CD8-positive, alpha-beta memory T cell (primary cell): Measurements from ENCODE around the gene SLC6A19. TPM values are rescaled to one million over a fixed set of nuclear protein-coding genes. Genes with fewer than 3 reads are reported as not detected.
A peak's percentile ranks its signal among the peaks of the same experiment; 100 is the strongest.

ENCODE experiments used
- CTCF ChIA-PET: fragments of 350-600 bp; sonication (Branson Sonifier 250); formaldehyde crosslinking; loops from one replicate; lab custom pipeline; 2021; ENCODE audit warnings: antibody characterized with exemption; lab: Charles Lee
- POLR2A ChIA-PET: fragments of 350-600 bp; sonication (Branson Sonifier 250); formaldehyde crosslinking; loops from one replicate; lab custom pipeline; 2021; ENCODE audit warnings: antibody characterized with exemption; lab: Charles Lee
- DNase-seq, 5 donors: peaks; one replicate each; pipeline versions ENCODE4 v3.0.0 to v3.0.0-alpha.2; 2020 to 2022; ENCODE audit warnings: mixed read lengths in 1 of 5
- H3K27ac ChIP-seq: one replicate; pipeline ENCODE4 v1.7.0; 2013; ENCODE audit warnings: low read depth, mild to moderate bottlenecking, low read length, moderate library complexity
- H3K27me3 ChIP-seq: 2 replicates; pipeline ENCODE4 v1.7.0; 2013; ENCODE audit warnings: low read length, mild to moderate bottlenecking; ENCODE audit not compliant: insufficient read depth, poor library complexity, severe bottlenecking
- H3K36me3 ChIP-seq: 2 replicates; pipeline ENCODE4 v1.7.0; 2013; ENCODE audit warnings: mild to moderate bottlenecking, low read length, moderate library complexity; ENCODE audit not compliant: insufficient read depth
- H3K4me1 ChIP-seq: 2 replicates; pipeline ENCODE4 v1.7.0; 2013; ENCODE audit warnings: mild to moderate bottlenecking, low read length, moderate library complexity; ENCODE audit not compliant: insufficient read depth
- H3K4me3 ChIP-seq: 2 replicates; pipeline ENCODE4 v1.7.0; 2013; ENCODE audit warnings: mild to moderate bottlenecking, low read length
- H3K9me3 ChIP-seq: 2 replicates; pipeline ENCODE4 v1.7.0; 2013; ENCODE audit warnings: mild to moderate bottlenecking, low read length
- H3K27ac Mint-ChIP-seq, 8 donors: one replicate each; pipeline ENCODE4 v1.8.0; 2020 to 2021; ENCODE audit warnings: mixed read lengths in 8 of 8, mild to moderate bottlenecking in 6 of 8, inconsistent platforms in 3 of 8, moderate library complexity in 3 of 8
- H3K27me3 Mint-ChIP-seq, 2 donors: one replicate each; pipeline ENCODE4 v1.8.0; 2020 to 2021; ENCODE audit warnings: mixed read lengths in 2 of 2, mild to moderate bottlenecking in 1 of 2, moderate library complexity in 1 of 2
- H3K36me3 Mint-ChIP-seq, 3 donors: one replicate each; pipeline ENCODE4 v1.8.0; 2020 to 2021; ENCODE audit warnings: mixed read lengths in 3 of 3, inconsistent platforms in 1 of 3, mild to moderate bottlenecking in 1 of 3
- H3K4me1 Mint-ChIP-seq, 3 donors: one replicate each; pipeline ENCODE4 v1.8.0; 2020 to 2021; ENCODE audit warnings: mixed read lengths in 3 of 3, inconsistent platforms in 1 of 3, mild to moderate bottlenecking in 1 of 3
- H3K4me3 Mint-ChIP-seq, 7 donors: one replicate each; pipeline ENCODE4 v1.8.0; 2020 to 2021; ENCODE audit warnings: mixed read lengths in 7 of 7, mild to moderate bottlenecking in 6 of 7, moderate library complexity in 4 of 7, inconsistent platforms in 2 of 7
- H3K9me3 Mint-ChIP-seq, 5 donors: one replicate each; pipeline ENCODE4 v1.8.0; 2020 to 2022; ENCODE audit warnings: mixed read lengths in 5 of 5, mild to moderate bottlenecking in 3 of 5, moderate library complexity in 2 of 5, inconsistent platforms in 1 of 5
- polyA plus RNA-seq: library from polyadenylated mRNA; unstranded; fragments of 300-500 nt; fragmentation: Illumina TruSeq; gene quantifications from one replicate; pipeline ENCODE4 v1.2.3, GENCODE V29; 2021
- total RNA-seq, 2 experiments: library from RNA; stranded (reverse); gene quantifications; one replicate each; pipeline ENCODE4 v1.2.3, GENCODE V29; 2021

Gene SLC6A19
- total and polyA plus RNA-seq, 3 experiments from 2014 or later = not detected

DNA sequence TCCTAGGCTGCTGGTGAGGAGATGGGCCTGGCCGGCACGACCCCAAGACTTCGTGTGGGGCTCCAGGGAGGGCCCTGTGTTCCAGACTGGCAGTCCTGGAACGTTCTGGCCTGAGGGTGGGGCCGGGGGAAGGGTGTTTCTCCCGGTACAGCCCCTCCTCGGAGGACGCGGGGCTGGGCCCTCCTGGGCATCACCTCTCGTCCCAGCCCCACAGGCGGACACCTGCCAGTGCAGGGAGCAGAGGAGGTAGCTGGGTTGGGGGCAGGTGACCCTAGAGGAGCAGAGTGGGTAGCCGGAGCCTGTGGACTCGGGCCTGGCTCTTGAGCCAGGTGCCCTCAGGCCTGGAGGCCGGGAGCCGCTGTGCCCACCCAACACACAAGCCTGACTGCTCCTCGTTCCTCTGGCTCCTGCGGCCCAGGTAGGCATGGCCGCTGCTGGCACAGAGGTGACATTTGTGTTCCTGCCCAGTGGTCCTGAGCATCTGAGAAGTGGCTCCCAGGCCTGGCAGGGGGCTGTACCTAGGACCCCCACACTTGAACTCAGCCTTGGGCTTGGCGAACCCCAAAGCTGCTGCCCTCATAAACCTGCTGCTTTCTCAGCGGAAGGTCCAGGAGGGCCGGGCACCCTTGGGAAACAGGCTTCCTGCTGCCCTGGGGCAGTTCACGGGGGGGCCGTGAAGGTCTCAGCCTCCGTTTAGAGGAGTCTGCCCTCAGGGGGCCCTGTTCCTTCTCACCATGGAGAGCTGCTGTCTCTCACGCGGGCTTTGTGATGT lies 817 bp downstream of the SLC6A19 start:
- CTCF ChIA-PET = no interaction called here
- POLR2A ChIA-PET = no interaction called here
- DNase-seq = peak in 1 of 5 donors; percentile 39
- H3K27ac ChIP-seq = no peak overlapping the region
- Mint-ChIP-seq H3K4me1 (no peaks in the 10 kb centered on the region), H3K4me3 (no peak overlapping the region), H3K36me3 (no peaks in the 10 kb centered on the region), H3K9me3 (no peaks in the 10 kb centered on the region), H3K27me3 (peaks cover 2 to 13% of the 10 kb centered on the region in 2 donors), H3K27ac (no peak overlapping the region)
- H3K9me3 ChIP-seq = no peaks in the 10 kb centered on the region
- H3K4me1 ChIP-seq = peaks cover 5% of the 10 kb centered on the region
- H3K4me3 ChIP-seq = no peak overlapping the region
- H3K36me3 ChIP-seq = no peaks in the 10 kb centered on the region
- no peaks in the 10 kb centered on the region for H3K27me3 ChIP-seq

DNA sequence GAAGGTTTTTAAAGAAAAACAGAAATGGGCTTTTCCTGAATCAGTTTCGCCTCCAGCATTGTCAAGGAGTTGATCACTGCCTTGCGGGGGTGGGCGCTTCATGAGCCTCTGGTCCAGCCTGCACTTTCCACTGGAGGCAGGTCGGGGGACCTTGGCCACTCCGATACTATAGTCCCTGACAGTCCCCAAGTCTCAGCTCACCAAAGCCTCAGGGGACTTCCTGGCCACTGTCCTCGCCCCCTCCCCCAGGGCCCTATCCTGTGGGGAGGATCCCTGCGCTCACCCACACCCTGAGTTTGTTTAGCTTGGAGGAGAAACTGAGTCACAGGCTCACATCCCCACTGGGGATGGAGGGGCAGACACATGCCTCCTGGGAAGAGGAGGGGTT lies 1.4 kb downstream of the SLC6A19 start:
- no peaks in the 10 kb centered on the region for H3K9me3 ChIP-seq
- H3K27ac Mint-ChIP-seq = no peak overlapping the region
- no peaks in the 10 kb centered on the region for H3K36me3 ChIP-seq
- H3K4me3 Mint-ChIP-seq = no peak overlapping the region
- H3K27me3 Mint-ChIP-seq = peaks cover 4 to 17% of the 10 kb centered on the region in 2 donors
- CTCF ChIA-PET = no interaction called here
- POLR2A ChIA-PET = no interaction called here
- DNase-seq = peak in 1 of 5 donors; percentile 39
- H3K27ac ChIP-seq = no peak overlapping the region
- no peaks in the 10 kb centered on the region for H3K36me3 Mint-ChIP-seq
- no peaks in the 10 kb centered on the region for H3K27me3 ChIP-seq
- H3K4me1 Mint-ChIP-seq = no peaks in the 10 kb centered on the region
- no peak overlapping the region for H3K4me3 ChIP-seq
- H3K4me1 ChIP-seq = peaks cover 5% of the 10 kb centered on the region
- H3K9me3 Mint-ChIP-seq = no peaks in the 10 kb centered on the region

DNA sequence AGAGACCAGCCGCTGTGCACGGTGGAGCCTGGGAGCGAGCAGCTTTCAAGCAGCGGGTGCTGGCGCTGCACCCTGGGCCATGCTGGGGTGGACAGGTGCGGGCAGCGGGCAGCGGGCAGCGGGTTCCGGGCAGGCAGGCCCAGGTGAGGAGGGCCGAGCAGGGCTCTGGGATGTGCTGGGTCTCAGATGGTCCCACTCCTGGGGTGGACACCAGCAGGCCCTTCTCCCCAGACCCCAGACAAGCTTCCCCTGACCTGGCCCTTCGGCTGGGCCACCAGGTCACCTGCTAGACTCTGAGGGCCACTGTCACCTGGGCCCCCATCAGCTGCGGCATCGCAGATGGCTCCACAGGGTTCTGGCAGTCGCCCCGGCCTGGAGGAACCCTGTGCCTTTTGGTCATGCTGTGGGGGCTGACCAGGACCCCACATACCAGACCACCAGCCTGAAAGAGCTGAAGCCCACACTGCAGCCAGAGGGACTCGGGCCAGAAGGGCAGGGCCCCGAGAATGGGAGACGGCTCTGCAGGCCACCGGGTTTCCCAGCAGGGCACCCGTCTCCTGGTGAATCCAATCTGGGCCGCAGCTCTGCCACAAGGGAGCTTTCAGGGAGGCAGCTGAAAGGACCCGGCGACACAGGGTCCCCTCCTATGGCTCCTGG lies 2.0 kb downstream of the SLC6A19 start:
- no peaks in the 10 kb centered on the region for H3K9me3 ChIP-seq
- H3K4me3 ChIP-seq = no peak overlapping the region
- H3K4me1 ChIP-seq = peaks cover 5% of the 10 kb centered on the region
- no peaks in the 10 kb centered on the region for H3K4me1 Mint-ChIP-seq
- ChIA-PET CTCF (no interaction called here), POLR2A (no interaction called here)
- H3K27me3 Mint-ChIP-seq = peaks cover 4 to 20% of the 10 kb centered on the region in 2 donors
- peak in 1 of 5 donors; percentile 22 for DNase-seq
- H3K27ac Mint-ChIP-seq = no peak overlapping the region
- H3K9me3 Mint-ChIP-seq = no peaks in the 10 kb centered on the region
- no peaks in the 10 kb centered on the region for H3K36me3 ChIP-seq
- no peak overlapping the region for H3K27ac ChIP-seq
- H3K4me3 Mint-ChIP-seq = no peak overlapping the region
- H3K36me3 Mint-ChIP-seq = no peaks in the 10 kb centered on the region
- H3K27me3 ChIP-seq = no peaks in the 10 kb centered on the region

DNA sequence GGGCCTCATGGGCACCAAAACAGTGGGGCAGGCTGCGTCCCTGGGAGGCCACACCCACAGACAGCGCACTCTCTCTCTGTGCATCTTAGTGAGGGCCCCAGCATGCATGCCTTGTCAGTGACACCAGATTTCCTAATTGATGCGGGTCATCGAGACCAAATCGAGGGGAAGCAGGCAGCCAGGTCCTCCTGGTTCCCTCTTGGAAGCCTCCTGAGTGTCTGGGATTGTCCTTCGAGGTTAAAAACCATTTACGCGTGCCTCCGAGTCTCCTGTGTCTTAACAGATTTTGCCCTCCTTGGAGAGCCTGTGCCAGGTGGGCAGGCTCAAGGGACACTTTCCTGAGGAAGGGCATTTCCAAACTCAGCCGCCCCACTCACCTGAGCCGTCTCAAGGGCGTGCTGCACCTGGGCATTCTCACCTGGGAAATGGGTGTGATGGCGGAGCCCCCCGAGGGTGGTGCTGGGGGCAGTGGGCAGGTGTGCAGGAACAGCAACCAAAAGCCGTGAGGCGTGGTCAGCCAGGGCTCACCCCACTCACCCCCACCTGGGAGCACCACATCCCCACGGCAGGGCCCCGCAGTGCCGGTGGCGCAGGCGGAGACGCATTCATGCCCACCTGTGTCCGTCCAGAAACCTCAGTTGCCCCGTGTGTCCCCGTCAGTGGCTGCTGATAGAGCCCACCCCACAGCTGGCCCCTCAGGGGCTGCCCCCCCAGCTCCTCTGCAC lies 2.7 kb downstream of the SLC6A19 start:
- Histone ChIP-seq H3K36me3 (no peaks in the 10 kb centered on the region), H3K9me3 (no peaks in the 10 kb centered on the region), H3K4me3 (no peak overlapping the region), H3K27me3 (no peaks in the 10 kb centered on the region), H3K4me1 (peaks cover 2% of the 10 kb centered on the region), H3K27ac (no peak overlapping the region)
- Mint-ChIP-seq H3K9me3 (no peaks in the 10 kb centered on the region), H3K4me1 (no peaks in the 10 kb centered on the region), H3K27ac (no peak overlapping the region), H3K36me3 (no peaks in the 10 kb centered on the region), H3K4me3 (no peak overlapping the region), H3K27me3 (peaks cover 5 to 20% of the 10 kb centered on the region in 2 donors)
- ChIA-PET CTCF (no interaction called here), POLR2A (no interaction called here)
- DNase-seq = peak in 1 of 5 donors; percentile 39

DNA sequence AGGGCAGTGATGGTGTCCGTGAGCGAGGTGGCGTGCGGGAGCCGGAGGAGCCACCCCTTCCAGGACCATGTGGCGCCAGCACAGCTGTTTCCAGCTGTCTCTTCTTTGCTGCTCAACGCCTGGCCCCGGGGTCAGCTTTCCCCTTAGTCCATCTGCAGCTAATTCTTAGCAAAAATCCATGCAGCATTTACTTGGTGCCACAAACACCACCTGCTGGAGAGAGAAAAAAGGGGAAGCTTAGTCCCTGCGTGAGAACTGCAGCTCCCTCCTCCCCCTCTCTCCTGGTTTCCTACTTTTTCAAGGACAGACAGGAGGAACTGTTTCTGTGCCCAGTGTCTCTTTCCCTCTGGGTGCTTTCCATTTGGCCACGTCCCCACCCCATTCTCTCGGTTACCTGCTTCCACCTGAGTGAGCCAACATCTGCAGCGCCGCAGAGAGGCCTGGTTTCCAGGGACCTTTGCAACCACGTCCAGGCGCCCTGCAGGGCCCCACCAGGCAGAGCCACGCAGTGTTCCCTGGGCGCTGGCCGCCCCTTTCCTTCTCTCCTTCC lies 3.4 kb downstream of the SLC6A19 start:
- POLR2A ChIA-PET = no interaction called here
- Mint-ChIP-seq H3K4me3 (no peak overlapping the region), H3K9me3 (no peaks in the 10 kb centered on the region), H3K4me1 (no peaks in the 10 kb centered on the region), H3K36me3 (no peaks in the 10 kb centered on the region), H3K27me3 (peaks cover 5 to 20% of the 10 kb centered on the region in 2 donors), H3K27ac (no peak overlapping the region)
- no peaks in the 10 kb centered on the region for H3K9me3 ChIP-seq
- no peaks in the 10 kb centered on the region for H3K4me1 ChIP-seq
- H3K36me3 ChIP-seq = no peaks in the 10 kb centered on the region
- CTCF ChIA-PET = no interaction called here
- no peaks in the 10 kb centered on the region for H3K27me3 ChIP-seq
- H3K27ac ChIP-seq = no peak overlapping the region
- DNase-seq = peak in 1 of 5 donors; percentile 7
- H3K4me3 ChIP-seq = no peak overlapping the region

DNA sequence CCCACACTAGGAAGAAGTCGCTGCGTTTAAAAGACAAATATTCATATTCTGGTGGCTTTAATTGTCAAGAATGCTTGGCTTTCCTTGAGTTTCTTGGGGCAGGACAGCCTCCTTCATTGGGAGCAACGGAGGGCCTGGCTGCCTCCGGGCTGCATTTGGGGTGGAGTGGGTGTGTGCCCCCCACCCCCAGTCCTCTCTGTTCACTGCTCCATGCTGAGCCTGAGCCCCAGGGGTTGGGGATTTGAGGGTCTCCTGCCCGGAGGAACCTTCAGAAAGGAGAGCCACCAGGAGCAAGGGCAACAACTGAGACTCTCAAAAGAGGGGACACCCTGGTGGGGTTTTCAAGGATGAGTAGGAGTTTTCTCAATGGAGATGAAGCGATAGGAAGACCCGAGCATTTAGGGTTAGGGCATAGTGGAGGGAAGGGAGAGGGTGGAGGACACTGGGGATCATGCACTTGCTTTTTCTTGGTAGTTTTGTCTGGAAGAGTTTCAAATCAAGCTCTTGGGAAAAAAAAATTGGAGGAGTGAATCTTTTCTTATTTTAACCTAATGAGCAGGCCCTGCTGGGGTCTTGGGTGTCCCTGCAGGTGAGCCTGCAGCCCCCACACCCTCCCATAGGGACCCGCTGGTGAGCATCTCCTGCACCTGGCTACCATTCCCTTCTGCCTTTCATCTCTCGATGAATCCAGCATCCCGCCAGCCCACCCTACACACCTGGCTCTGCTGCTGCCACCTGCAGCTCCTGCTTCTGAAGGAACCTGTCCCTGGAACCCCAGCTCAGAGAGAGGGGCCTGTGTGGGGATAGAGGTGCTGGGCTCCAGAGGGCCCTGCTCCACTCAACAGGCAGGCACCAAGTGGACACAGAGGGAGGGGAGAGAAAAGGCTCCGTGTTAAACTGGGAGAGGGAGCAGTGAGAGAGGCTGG lies 4.1 kb downstream of the SLC6A19 start:
- H3K9me3 Mint-ChIP-seq = no peaks in the 10 kb centered on the region
- CTCF ChIA-PET = no interaction called here
- Histone ChIP-seq H3K9me3 (no peaks in the 10 kb centered on the region), H3K27me3 (no peaks in the 10 kb centered on the region), H3K36me3 (no peaks in the 10 kb centered on the region), H3K27ac (no peak overlapping the region), H3K4me1 (no peaks in the 10 kb centered on the region), H3K4me3 (no peak overlapping the region)
- H3K27me3 Mint-ChIP-seq = peaks cover 5 to 20% of the 10 kb centered on the region in 2 donors
- H3K4me1 Mint-ChIP-seq = no peaks in the 10 kb centered on the region
- POLR2A ChIA-PET = no interaction called here
- DNase-seq = peak in 1 of 5 donors; percentile 24
- H3K36me3 Mint-ChIP-seq = no peaks in the 10 kb centered on the region
- H3K27ac Mint-ChIP-seq = no peak overlapping the region
- H3K4me3 Mint-ChIP-seq = no peak overlapping the region

DNA sequence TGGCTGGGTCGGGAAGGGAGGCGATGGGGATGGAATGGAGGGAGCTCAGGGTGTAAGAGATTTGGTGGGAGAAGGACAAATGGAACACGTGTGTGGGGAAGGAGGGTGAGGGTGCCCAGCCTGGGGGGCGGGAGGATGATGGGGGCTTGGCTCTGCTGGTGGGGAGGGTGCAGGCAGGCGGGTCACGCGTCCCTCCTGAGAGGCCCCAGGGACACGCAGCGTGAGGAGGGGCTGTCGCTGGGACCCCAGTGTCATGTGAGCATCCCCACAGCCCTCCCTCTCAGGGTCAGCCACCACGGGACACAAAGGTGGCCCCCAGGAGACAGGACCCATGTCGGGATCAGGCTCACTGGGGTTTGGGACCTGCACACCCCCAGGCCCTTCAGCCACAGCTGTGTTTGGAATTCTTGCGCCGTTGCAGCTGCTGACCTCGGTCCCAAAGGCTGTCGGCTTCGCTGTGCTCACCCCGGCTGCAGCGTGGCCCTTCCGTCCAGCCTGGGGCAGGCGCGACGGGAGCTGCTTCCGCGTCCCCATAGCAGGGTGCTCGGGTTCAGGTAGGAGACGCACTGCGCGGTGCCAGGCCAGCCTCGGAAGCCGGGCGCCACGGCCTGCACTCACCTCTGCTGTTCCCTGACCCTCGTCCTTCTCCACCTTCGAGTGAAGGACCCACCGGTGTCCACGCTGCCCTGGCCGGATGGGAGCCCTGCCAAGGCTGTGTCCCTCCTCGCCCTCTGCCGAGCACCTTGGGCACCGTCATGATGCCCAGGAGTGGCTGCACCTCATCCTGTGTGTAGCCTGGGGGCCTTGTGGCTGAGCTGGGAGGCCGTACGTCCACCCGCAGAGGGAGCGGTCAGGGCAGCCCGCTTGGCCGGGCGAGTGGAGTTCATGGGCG lies 5.4 kb downstream of the SLC6A19 start:
- Histone ChIP-seq H3K36me3 (no peaks in the 10 kb centered on the region), H3K9me3 (no peaks in the 10 kb centered on the region), H3K4me3 (no peak overlapping the region), H3K27me3 (no peaks in the 10 kb centered on the region), H3K27ac (no peak overlapping the region), H3K4me1 (no peaks in the 10 kb centered on the region)
- Mint-ChIP-seq H3K4me3 (no peak overlapping the region), H3K9me3 (no peaks in the 10 kb centered on the region), H3K4me1 (no peaks in the 10 kb centered on the region), H3K27ac (no peak overlapping the region), H3K36me3 (no peaks in the 10 kb centered on the region), H3K27me3 (peaks cover 3 to 20% of the 10 kb centered on the region in 2 donors)
- ChIA-PET POLR2A (no interaction called here), CTCF (no interaction called here)
- peak in 1 of 5 donors; percentile 25 for DNase-seq
